SK-N-SH (cell line): Measurements from ENCODE around the gene SEPTIN11. TPM values are rescaled to one million over a fixed set of nuclear protein-coding genes. Genes with fewer than 3 reads are reported as not detected.
"Not testable (repeated sequence)": the region's sequence is repeated elsewhere in the genome, so short reads cannot be mapped to it uniquely, and the experiment has no call there.

Experiments
- CTCF ChIA-PET: fragments of 300-600, 350-600 bp; formaldehyde crosslinking; extraction: SDS; loops from one replicate; lab custom pipeline; 2021; lab: Yijun Ruan, JAX
- POLR2A ChIA-PET: fragments of 350-600 bp; sonication (Branson Sonifier 250); formaldehyde crosslinking; extraction: SDS; loops from one replicate; lab custom pipeline; 2020; ENCODE audit warnings: antibody characterized with exemption, inconsistent platforms; lab: Yijun Ruan, JAX
- DNase-seq: peaks from one replicate; pipeline ENCODE4 v3.0.0; 2012
- H2AFZ ChIP-seq: fragments of 200-600 bp; sonication (generic); 2 replicates; pipeline ENCODE4 v1.8.1; 2016; ENCODE audit warnings: antibody characterized with exemption, mild to moderate bottlenecking, low read depth
- H3F3A ChIP-seq: fragments of 200-600 bp; sonication (generic); replicated peaks from 2 replicates; pipeline ENCODE3; 2016; ENCODE audit warnings: antibody characterized with exemption, mild to moderate bottlenecking; ENCODE audit not compliant: insufficient read depth
- H3K27ac ChIP-seq, 2 experiments: fragments of 200-500 bp in 1 of 2; fragments of 200-600 bp in 1 of 2; sonication (Bioruptor generic) in 1 of 2; sonication (generic), shearing (Covaris generic) in 1 of 2; 2 replicates each; pipeline versions ENCODE4 v1.5.1 to v1.6.1; 2014 to 2016; ENCODE audit warnings: low read depth in 2 of 2, inconsistent platforms in 1 of 2, low read length in 1 of 2, mild to moderate bottlenecking in 1 of 2, mixed read lengths in 1 of 2
- H3K27me3 ChIP-seq: fragments of 200-600 bp; sonication (generic), shearing (Covaris generic); 2 replicates; pipeline ENCODE4 v1.6.1; 2016; ENCODE audit warnings: mixed run types; ENCODE audit not compliant: insufficient read depth
- H3K36me3 ChIP-seq, 2 experiments: fragments of 200-500 bp in 1 of 2; fragments of 200-600 bp in 1 of 2; sonication (Bioruptor generic) in 1 of 2; sonication (generic) in 1 of 2; replicated peaks in 1 of 2; 2 replicates each; pipeline versions ENCODE3 to v1.5.1; 2014 to 2016; ENCODE audit warnings: low read length in 1 of 2, mild to moderate bottlenecking in 1 of 2; ENCODE audit not compliant: insufficient read depth in 2 of 2, control insufficient read depth in 1 of 2
- H3K4me1 ChIP-seq, 2 experiments: fragments of 200-500 bp in 1 of 2; fragments of 200-600 bp in 1 of 2; sonication (Bioruptor generic) in 1 of 2; sonication (generic), shearing (Covaris generic) in 1 of 2; 2 replicates each; pipeline versions ENCODE4 v1.5.1 to v1.6.1; 2014 to 2016; ENCODE audit warnings: low read depth in 1 of 2, low read length in 1 of 2, mixed run types in 1 of 2; ENCODE audit not compliant: insufficient read depth in 2 of 2, control insufficient read depth in 1 of 2
- H3K4me2 ChIP-seq: fragments of 200-600 bp; sonication (generic), shearing (Covaris generic); 2 replicates; pipeline ENCODE4 v1.6.1; 2017; ENCODE audit warnings: mixed run types
- H3K4me3 ChIP-seq, 2 experiments: fragments of 200-500 bp in 1 of 2; fragments of 200-600 bp in 1 of 2; sonication (Bioruptor generic) in 1 of 2; sonication (generic), shearing (Covaris generic) in 1 of 2; 2 replicates each; pipeline versions ENCODE4 v1.5.1 to v1.8.1; 2014 to 2016; ENCODE audit warnings: low read depth in 2 of 2, inconsistent platforms in 1 of 2, low read length in 1 of 2, mild to moderate bottlenecking in 1 of 2, mixed read lengths in 1 of 2, moderate library complexity in 1 of 2
- H3K79me2 ChIP-seq: fragments of 200-600 bp; sonication (generic); 2 replicates; pipeline ENCODE4 v1.8.1; 2017; ENCODE audit warnings: mild to moderate bottlenecking; ENCODE audit not compliant: insufficient read depth
- H3K9ac ChIP-seq: fragments of 200-600 bp; sonication (generic); 2 replicates; pipeline ENCODE4 v1.6.1; 2017; ENCODE audit warnings: mixed run types
- H3K9me2 ChIP-seq: fragments of 200-600 bp; sonication (generic); 2 replicates; pipeline ENCODE4 v1.6.1; 2017; ENCODE audit warnings: mixed run types
- H3K9me3 ChIP-seq: fragments of 200-600 bp; sonication (generic); 2 replicates; pipeline ENCODE4 v1.6.1; 2017; ENCODE audit warnings: mixed run types, mild to moderate bottlenecking, moderate library complexity
- H4K20me1 ChIP-seq: fragments of 200-600 bp; sonication (generic); 2 replicates; pipeline ENCODE4 v1.6.1; 2017; ENCODE audit warnings: mild to moderate bottlenecking, mixed run types; ENCODE audit not compliant: insufficient read depth
- CHD2 ChIP-seq: fragments of 150-350 bp; IDR thresholded peaks from 2 replicates; pipeline ENCODE4 v1.6.1; 2018; ENCODE audit warnings: low read length; ENCODE audit not compliant: partially characterized antibody
- EP300 ChIP-seq, 2 experiments: IDR thresholded peaks; 2 replicates each; pipeline versions ENCODE4 v1.4.0 to v1.6.1; 2012; ENCODE audit warnings: borderline replicate concordance in 1 of 2, low read depth in 1 of 2, low read length in 1 of 2
- FOSL2 ChIP-seq: IDR thresholded peaks from 2 replicates; pipeline ENCODE4 v1.4.0; 2012; ENCODE audit warnings: low read depth, mild to moderate bottlenecking, moderate library complexity, borderline replicate concordance
- RAD21 ChIP-seq: IDR thresholded peaks from 2 replicates; pipeline ENCODE4 v1.6.1; 2012; ENCODE audit warnings: mild to moderate bottlenecking, low read length
- RCOR1 ChIP-seq: fragments of 150-350 bp; IDR thresholded peaks from 2 replicates; pipeline ENCODE4 v1.6.1; 2017; ENCODE audit warnings: antibody characterized with exemption, low read length
- SIN3A ChIP-seq: IDR thresholded peaks from 2 replicates; pipeline ENCODE4 v1.6.1; 2012; ENCODE audit warnings: low read depth, mild to moderate bottlenecking, low read length, moderate library complexity, borderline replicate concordance
- SMC3 ChIP-seq: IDR thresholded peaks from 2 replicates; pipeline ENCODE4 v1.6.1; 2012; ENCODE audit warnings: low read depth, low read length, improper control_type of control experiment
- TEAD4 ChIP-seq: IDR thresholded peaks from 2 replicates; pipeline ENCODE4 v1.4.0; 2012; ENCODE audit warnings: mild to moderate bottlenecking, borderline replicate concordance; ENCODE audit not compliant: insufficient read depth
- YY1 ChIP-seq: IDR thresholded peaks from 2 replicates; pipeline ENCODE4 v1.4.0; 2012; ENCODE audit warnings: low read depth, mild to moderate bottlenecking
- WGBS: methylation state at CpG from one replicate; pipeline ENCODE4 v1.1.6; 2017; ENCODE audit warnings: low lambda C conversion rate; 5-methylcytosine and 5-hydroxymethylcytosine counted together
- polyA plus RNA-seq, 3 experiments: library from polyadenylated mRNA; depleted of rRNA; stranded (reverse); fragments of >200 nt; gene quantifications; 2 replicates each; pipeline ENCODE4 v1.2.3, GENCODE V29; 2012
- TF ChIP-seq, protein P1 (sequence below): fragments of 200-600 bp; sonication (generic); IDR thresholded peaks from 2 replicates; pipeline ENCODE4 v1.6.1; 2017; ENCODE audit warnings: antibody characterized with exemption, mild to moderate bottlenecking, moderate library complexity

The SEPTIN11 gene
- polyA plus RNA-seq, 1 of the 3 experiments (the other 2 are of a cell fraction): 47.4 TPM

DNA sequence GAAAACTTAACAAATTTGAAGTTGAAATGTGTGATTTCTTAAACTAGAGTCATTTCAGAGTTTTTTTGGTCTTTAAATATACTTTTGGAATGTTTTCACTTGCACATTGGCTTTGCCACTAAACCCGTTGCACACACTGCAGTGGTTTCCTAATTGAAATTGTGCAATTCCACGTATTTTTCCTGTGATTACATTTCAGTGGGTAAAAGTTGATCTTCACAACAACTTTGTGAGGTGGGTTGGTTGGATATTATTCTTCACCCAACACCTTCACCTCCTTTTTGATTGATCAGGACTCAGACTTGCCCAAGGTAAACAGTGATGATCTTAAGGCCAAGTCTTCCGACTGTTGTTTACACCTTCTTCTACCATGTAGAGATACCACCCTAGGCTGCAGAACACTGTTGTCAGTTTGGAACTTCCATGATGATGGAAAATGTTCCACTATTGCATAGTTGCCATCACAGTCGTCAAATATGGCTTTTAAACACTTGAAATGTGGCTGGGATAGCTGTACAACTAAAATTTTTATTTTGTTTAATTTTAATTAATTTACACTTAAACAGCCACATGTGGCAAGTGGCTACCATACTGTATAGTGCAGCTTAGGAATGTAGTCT is 13.7 kb downstream of the SEPTIN11 start:
- H4K20me1 ChIP-seq: peaks cover 81% of the 10 kb centered on the region
- WGBS: 98% methylated on average over 4 of the region's 4 CpGs
- no peak overlapping the region for H3K9ac ChIP-seq
- ChIA-PET CTCF (interaction anchor here (0.8 to 1.5 kb wide), 2 partner anchors 240 to 533 kb away, joined by 3 read pairs; no protein-coding TSS in a partner anchor), POLR2A (no interaction called here)
- H2AFZ ChIP-seq: no peak overlapping the region
- peaks cover 8 to 18% of the 10 kb centered on the region in 2 experiments for H3K36me3 ChIP-seq
- H3K27ac ChIP-seq: no peak overlapping the region
- no peak overlapping the region for H3K4me2 ChIP-seq
- no peak for DNase-seq
- no peaks in the 10 kb centered on the region for H3K27me3 ChIP-seq
- H3K9me2 ChIP-seq: no peaks in the 10 kb centered on the region
- H3K4me1 ChIP-seq: no peaks in the 10 kb centered on the region; a peak in 1 of 4 replicates
- H3F3A ChIP-seq: peaks cover 3% of the 10 kb centered on the region
- H3K4me3 ChIP-seq: no peak overlapping the region
- H3K9me3 ChIP-seq: no peaks in the 10 kb centered on the region
- peaks cover 98% of the 10 kb centered on the region for H3K79me2 ChIP-seq
- TF ChIP-seq TEAD4 (no peak), FOSL2 (no peak), RAD21 (no peak), CHD2 (no peak), RCOR1 (no peak), SMC3 (no peak), YY1 (no peak), SIN3A (no peak), EP300 (IDR thresholded peaks at IDR 0.05; ENCODE audit: borderline replicate concordance in 1 of 2, low read depth in 1 of 2, low read length in 1 of 2) (no peak)
- TF ChIP-seq, protein P1, sequence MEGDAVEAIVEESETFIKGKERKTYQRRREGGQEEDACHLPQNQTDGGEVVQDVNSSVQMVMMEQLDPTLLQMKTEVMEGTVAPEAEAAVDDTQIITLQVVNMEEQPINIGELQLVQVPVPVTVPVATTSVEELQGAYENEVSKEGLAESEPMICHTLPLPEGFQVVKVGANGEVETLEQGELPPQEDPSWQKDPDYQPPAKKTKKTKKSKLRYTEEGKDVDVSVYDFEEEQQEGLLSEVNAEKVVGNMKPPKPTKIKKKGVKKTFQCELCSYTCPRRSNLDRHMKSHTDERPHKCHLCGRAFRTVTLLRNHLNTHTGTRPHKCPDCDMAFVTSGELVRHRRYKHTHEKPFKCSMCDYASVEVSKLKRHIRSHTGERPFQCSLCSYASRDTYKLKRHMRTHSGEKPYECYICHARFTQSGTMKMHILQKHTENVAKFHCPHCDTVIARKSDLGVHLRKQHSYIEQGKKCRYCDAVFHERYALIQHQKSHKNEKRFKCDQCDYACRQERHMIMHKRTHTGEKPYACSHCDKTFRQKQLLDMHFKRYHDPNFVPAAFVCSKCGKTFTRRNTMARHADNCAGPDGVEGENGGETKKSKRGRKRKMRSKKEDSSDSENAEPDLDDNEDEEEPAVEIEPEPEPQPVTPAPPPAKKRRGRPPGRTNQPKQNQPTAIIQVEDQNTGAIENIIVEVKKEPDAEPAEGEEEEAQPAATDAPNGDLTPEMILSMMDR: no peak
- TF ChIP-seq, all 33 proteins: peak for 0

DNA sequence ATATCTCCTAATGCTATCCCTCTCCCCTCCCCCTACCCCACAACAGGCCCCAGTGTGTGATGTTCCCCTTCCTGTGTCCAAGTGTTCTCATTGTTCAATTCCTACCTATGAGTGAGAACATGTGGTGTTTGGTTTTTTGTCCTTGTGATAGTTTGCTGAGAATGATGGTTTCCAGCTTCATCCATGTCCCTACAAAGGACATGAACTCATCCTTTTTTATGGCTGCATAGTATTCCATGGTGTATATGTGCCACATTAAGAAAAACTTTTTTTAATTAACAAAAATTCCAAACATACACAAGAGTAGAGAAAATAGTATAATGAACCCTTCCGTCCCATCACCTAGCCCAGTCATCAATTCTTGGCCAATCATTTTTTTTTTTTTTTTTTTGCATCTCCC is 14.4 kb downstream of the SEPTIN11 start:
- H3K4me1 ChIP-seq, H3K9me2 ChIP-seq, H3K27me3 ChIP-seq, H3K9me3 ChIP-seq, H3K4me2 ChIP-seq, H3K27ac ChIP-seq, H2AFZ ChIP-seq, H3K4me3 ChIP-seq, H3F3A ChIP-seq, DNase-seq, POLR2A ChIA-PET, H3K9ac ChIP-seq: not testable (repeated sequence)
- CTCF ChIA-PET: interaction anchor here (1.2 to 1.5 kb wide), 2 partner anchors 9 to 239 kb away, joined by 3 to 4 read pairs; no protein-coding TSS in a partner anchor
- Histone ChIP-seq H3K79me2 (peaks cover 98% of the 10 kb centered on the region), H3K36me3 (peaks cover 8 to 18% of the 10 kb centered on the region in 2 experiments), H4K20me1 (peaks cover 84% of the 10 kb centered on the region)
- WGBS: 97% methylated on average over 1 of the region's 1 CpG
